GM23338 (cell line): ENCODE results near the gene TNFRSF11A. TPM values are rescaled to one million over a fixed set of nuclear protein-coding genes. Genes with fewer than 3 reads are reported as not detected.

Experiments used
- ATAC-seq: fragments of 200-7000 bp; cut with Tn5 transposase; 3 replicates; pipeline ENCODE4 v1.9.1; 2020
- DNase-seq: peaks from one replicate; pipeline ENCODE4 v3.0.0-alpha.2; 2015; ENCODE audit warnings: low spot score
- H2AFZ ChIP-seq: fragments of 200-600 bp; sonication (generic); 2 replicates; pipeline ENCODE4 v1.8.0; 2016; ENCODE audit warnings: antibody characterized with exemption, mild to moderate bottlenecking, moderate library complexity
- H3F3A ChIP-seq: fragments of 200-600 bp; sonication (generic); replicated peaks from 2 replicates; pipeline ENCODE4 v1.8.0; 2017; ENCODE audit warnings: antibody characterized with exemption, mixed run types, low read depth
- H3K27ac ChIP-seq: fragments of 200-600 bp; sonication (generic); 2 replicates; pipeline ENCODE4 v1.6.1; 2016; ENCODE audit warnings: low read depth
- H3K27me3 ChIP-seq: fragments of 200-600 bp; sonication (generic); 2 replicates; pipeline ENCODE4 v1.8.0; 2016; ENCODE audit warnings: mild to moderate bottlenecking, mixed run types, moderate library complexity; ENCODE audit not compliant: insufficient read depth
- H3K36me3 ChIP-seq: fragments of 200-600 bp; sonication (generic); 2 replicates; pipeline ENCODE4 v1.8.0; 2016; ENCODE audit warnings: mild to moderate bottlenecking; ENCODE audit not compliant: insufficient read depth
- H3K4me1 ChIP-seq: fragments of 200-600 bp; sonication (generic); 2 replicates; pipeline ENCODE4 v1.8.0; 2016; ENCODE audit warnings: mild to moderate bottlenecking, moderate library complexity; ENCODE audit not compliant: insufficient read depth
- H3K4me2 ChIP-seq: fragments of 200-600 bp; sonication (generic); 2 replicates; pipeline ENCODE4 v1.7.1; 2017; ENCODE audit warnings: mixed run types
- H3K4me3 ChIP-seq: fragments of 200-600 bp; sonication (generic); 2 replicates; pipeline ENCODE4 v1.6.1; 2016; ENCODE audit warnings: mixed run types
- H3K79me2 ChIP-seq: fragments of 200-600 bp; sonication (generic); replicated peaks from 2 replicates; pipeline ENCODE4 v1.8.0; 2017; ENCODE audit warnings: mild to moderate bottlenecking; ENCODE audit not compliant: insufficient read depth
- H3K9me2 ChIP-seq: fragments of 200-600 bp; sonication (generic); 2 replicates; pipeline ENCODE4 v1.8.0; 2017; ENCODE audit not compliant: insufficient read depth
- H4K20me1 ChIP-seq: fragments of 200-600 bp; sonication (generic); replicated peaks from 2 replicates; pipeline ENCODE4 v1.8.0; 2017; ENCODE audit warnings: mild to moderate bottlenecking; ENCODE audit not compliant: insufficient read depth
- H3K27ac Mint-ChIP-seq: 2 replicates; pipeline ENCODE4 v1.8.0; 2020; ENCODE audit warnings: inconsistent platforms, mild to moderate bottlenecking, moderate library complexity, mixed read lengths
- H3K27me3 Mint-ChIP-seq: 3 replicates; pipeline ENCODE4 v1.8.0; 2022; ENCODE audit warnings: low read depth, mild to moderate bottlenecking, moderate library complexity, mixed read lengths, inconsistent platforms; ENCODE audit not compliant: insufficient read depth, poor library complexity
- H3K36me3 Mint-ChIP-seq: 3 replicates; pipeline ENCODE4 v1.8.0; 2021; ENCODE audit warnings: low read depth, mild to moderate bottlenecking, inconsistent platforms, moderate library complexity, mixed read lengths
- H3K4me1 Mint-ChIP-seq: 3 replicates; pipeline ENCODE4 v1.8.0; 2020; ENCODE audit warnings: mild to moderate bottlenecking, inconsistent platforms, mixed read lengths
- H3K4me3 Mint-ChIP-seq: 3 replicates; pipeline ENCODE4 v1.8.0; 2021; ENCODE audit warnings: moderate library complexity, mild to moderate bottlenecking, inconsistent platforms, mixed read lengths
- H3K9me3 Mint-ChIP-seq: 3 replicates; pipeline ENCODE4 v1.8.0; 2020; ENCODE audit warnings: moderate library complexity, mild to moderate bottlenecking, inconsistent platforms, mixed read lengths
- CREB1 ChIP-seq: fragments of 250-450 bp; sonication (Bioruptor Pico); IDR thresholded peaks from 2 replicates; pipeline ENCODE4 v1.5.0; 2020; ENCODE audit warnings: low read depth, mild to moderate bottlenecking, moderate library complexity
- EZH2 ChIP-seq: fragments of 200-600 bp; sonication (generic); IDR thresholded peaks from one replicate; pipeline ENCODE4 v1.8.0; 2017; ENCODE audit warnings: antibody characterized with exemption, mild to moderate bottlenecking, low read depth; ENCODE audit not compliant: unreplicated experiment
- EZH2phosphoT487 ChIP-seq: fragments of 200-600 bp; sonication (generic); IDR thresholded peaks from one replicate; pipeline ENCODE4 v1.8.1; 2018; ENCODE audit warnings: antibody characterized with exemption; ENCODE audit not compliant: unreplicated experiment
- JUNB ChIP-seq: IDR thresholded peaks from one replicate; pipeline ENCODE4 v1.6.1; 2016; ENCODE audit warnings: antibody characterized with exemption; ENCODE audit not compliant: unreplicated experiment
- NANOG ChIP-seq: IDR thresholded peaks from 2 replicates; pipeline ENCODE4 v1.6.1; 2016; ENCODE audit warnings: antibody characterized with exemption, borderline replicate concordance
- POLR2AphosphoS5 ChIP-seq: IDR thresholded peaks from 2 replicates; pipeline ENCODE4 v1.6.1; 2016; ENCODE audit warnings: antibody characterized with exemption, low read depth
- STAT1 ChIP-seq: IDR thresholded peaks from one replicate; pipeline ENCODE4 v1.6.1; 2016; ENCODE audit warnings: antibody characterized with exemption; ENCODE audit not compliant: unreplicated experiment
- ZNF114 ChIP-seq: fragments of 250-450 bp; sonication (Bioruptor Pico); IDR thresholded peaks from 2 replicates; pipeline ENCODE4 v1.5.0; 2020; ENCODE audit warnings: mild to moderate bottlenecking, moderate library complexity
- ZNF331 ChIP-seq: fragments of 250-450 bp; sonication (Bioruptor Pico); IDR thresholded peaks from 2 replicates; pipeline ENCODE4 v1.5.0; 2020; ENCODE audit warnings: low read depth, mild to moderate bottlenecking, moderate library complexity
- polyA plus RNA-seq: library from polyadenylated mRNA; unstranded; fragments of >200 nt; fragmentation: Nextera tagmentation; extraction: Ambion mirVana; gene quantifications from 2 replicates; pipeline ENCODE4 v1.2.1, GENCODE V29; 2016
- total RNA-seq: library from RNA; depleted of rRNA; stranded (reverse); fragments of >200 nt; shearing (Covaris generic); gene quantifications from 2 replicates; pipeline ENCODE4 v1.2.3, GENCODE V29; 2014
- TF ChIP-seq, protein P1 (sequence below): fragments of 250-450 bp; sonication (Bioruptor Pico); IDR thresholded peaks from 2 replicates; pipeline ENCODE4 v1.5.0; 2020; ENCODE audit warnings: mild to moderate bottlenecking, moderate library complexity
- TF ChIP-seq, protein P2 (sequence below), 2 experiments: fragments of 200-600 bp in 1 of 2; sonication (generic) in 1 of 2; conservative IDR thresholded peaks; 2 replicates each; pipeline versions ENCODE4 v1.5.1 to v1.6.1; 2016 to 2017; ENCODE audit warnings: antibody characterized with exemption in 2 of 2, low read depth in 2 of 2, mild to moderate bottlenecking in 2 of 2, moderate library complexity in 1 of 2
- TF ChIP-seq, protein P3 (sequence below): IDR thresholded peaks from 2 replicates; pipeline ENCODE4 v1.6.1; 2016; ENCODE audit warnings: antibody characterized with exemption
- TF ChIP-seq, protein P4 (sequence below): IDR thresholded peaks from one replicate; pipeline ENCODE4 v1.6.1; 2018; ENCODE audit warnings: antibody characterized with exemption; ENCODE audit not compliant: unreplicated experiment

The TNFRSF11A gene
- total and polyA plus RNA-seq, 2 experiments from 2014 or later = 3.8 to 7.3 TPM

DNA sequence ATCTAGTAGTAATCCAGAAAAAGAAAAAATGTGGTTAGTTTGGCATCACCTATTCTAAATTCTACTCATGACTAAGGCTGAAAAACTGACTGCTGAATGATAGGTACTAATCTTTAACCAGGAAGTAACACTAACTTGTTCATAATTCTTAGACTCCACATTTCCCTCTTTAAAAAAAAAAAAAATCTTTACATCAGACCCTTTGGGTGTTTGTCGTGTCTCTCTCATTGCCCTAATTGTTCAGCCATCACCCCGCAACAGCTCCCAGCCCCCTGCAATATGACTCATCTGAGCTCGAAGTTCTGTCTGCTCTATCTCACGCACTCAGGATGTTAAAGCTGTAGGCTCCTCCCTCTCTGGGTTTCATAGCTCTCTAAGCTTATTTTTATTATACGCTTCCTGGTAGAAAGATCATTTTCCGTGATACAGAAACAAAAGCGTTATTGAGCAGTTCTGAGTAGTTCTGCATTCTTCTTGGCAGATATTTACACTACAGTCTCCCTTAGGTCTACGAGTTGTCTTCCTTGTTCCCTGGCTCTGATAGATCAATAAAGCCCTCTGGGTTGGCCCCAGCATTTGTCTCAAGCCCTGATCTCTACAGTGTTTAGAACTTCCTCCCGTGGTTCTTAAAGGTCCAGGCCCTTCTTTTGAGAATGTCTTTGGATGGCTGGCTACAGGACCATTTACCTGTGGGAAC, 95.6 kb downstream of the TNFRSF11A start:
- Histone ChIP-seq H3K9me2 (0 out of 2 replicates have a peak, but pooled peaks cover 4% of the 10 kb centered on the region), H2AFZ (peak overlapping the region; percentile 30; the same call in 1 of the 2 replicates), H3K4me3 (no peak overlapping the region), H3F3A (no peaks in the 10 kb centered on the region), H4K20me1 (no peaks in the 10 kb centered on the region), H3K27me3 (no peaks in the 10 kb centered on the region), H3K79me2 (no peaks in the 10 kb centered on the region), H3K27ac (no peak overlapping the region), H3K4me1 (peaks cover 3% of the 10 kb centered on the region; the same call in 1 of the 2 replicates), H3K4me2 (no peak overlapping the region), H3K36me3 (no peaks in the 10 kb centered on the region)
- no peaks in the 10 kb centered on the region for H3K27me3 Mint-ChIP-seq
- no peak overlapping the region for H3K27ac Mint-ChIP-seq
- ATAC-seq (no peak), DNase-seq (no peak)
- H3K9me3 Mint-ChIP-seq = no peaks in the 10 kb centered on the region; the same call in 2 of the 3 replicates
- H3K4me3 Mint-ChIP-seq = no peak overlapping the region
- TF ChIP-seq, protein P1, sequence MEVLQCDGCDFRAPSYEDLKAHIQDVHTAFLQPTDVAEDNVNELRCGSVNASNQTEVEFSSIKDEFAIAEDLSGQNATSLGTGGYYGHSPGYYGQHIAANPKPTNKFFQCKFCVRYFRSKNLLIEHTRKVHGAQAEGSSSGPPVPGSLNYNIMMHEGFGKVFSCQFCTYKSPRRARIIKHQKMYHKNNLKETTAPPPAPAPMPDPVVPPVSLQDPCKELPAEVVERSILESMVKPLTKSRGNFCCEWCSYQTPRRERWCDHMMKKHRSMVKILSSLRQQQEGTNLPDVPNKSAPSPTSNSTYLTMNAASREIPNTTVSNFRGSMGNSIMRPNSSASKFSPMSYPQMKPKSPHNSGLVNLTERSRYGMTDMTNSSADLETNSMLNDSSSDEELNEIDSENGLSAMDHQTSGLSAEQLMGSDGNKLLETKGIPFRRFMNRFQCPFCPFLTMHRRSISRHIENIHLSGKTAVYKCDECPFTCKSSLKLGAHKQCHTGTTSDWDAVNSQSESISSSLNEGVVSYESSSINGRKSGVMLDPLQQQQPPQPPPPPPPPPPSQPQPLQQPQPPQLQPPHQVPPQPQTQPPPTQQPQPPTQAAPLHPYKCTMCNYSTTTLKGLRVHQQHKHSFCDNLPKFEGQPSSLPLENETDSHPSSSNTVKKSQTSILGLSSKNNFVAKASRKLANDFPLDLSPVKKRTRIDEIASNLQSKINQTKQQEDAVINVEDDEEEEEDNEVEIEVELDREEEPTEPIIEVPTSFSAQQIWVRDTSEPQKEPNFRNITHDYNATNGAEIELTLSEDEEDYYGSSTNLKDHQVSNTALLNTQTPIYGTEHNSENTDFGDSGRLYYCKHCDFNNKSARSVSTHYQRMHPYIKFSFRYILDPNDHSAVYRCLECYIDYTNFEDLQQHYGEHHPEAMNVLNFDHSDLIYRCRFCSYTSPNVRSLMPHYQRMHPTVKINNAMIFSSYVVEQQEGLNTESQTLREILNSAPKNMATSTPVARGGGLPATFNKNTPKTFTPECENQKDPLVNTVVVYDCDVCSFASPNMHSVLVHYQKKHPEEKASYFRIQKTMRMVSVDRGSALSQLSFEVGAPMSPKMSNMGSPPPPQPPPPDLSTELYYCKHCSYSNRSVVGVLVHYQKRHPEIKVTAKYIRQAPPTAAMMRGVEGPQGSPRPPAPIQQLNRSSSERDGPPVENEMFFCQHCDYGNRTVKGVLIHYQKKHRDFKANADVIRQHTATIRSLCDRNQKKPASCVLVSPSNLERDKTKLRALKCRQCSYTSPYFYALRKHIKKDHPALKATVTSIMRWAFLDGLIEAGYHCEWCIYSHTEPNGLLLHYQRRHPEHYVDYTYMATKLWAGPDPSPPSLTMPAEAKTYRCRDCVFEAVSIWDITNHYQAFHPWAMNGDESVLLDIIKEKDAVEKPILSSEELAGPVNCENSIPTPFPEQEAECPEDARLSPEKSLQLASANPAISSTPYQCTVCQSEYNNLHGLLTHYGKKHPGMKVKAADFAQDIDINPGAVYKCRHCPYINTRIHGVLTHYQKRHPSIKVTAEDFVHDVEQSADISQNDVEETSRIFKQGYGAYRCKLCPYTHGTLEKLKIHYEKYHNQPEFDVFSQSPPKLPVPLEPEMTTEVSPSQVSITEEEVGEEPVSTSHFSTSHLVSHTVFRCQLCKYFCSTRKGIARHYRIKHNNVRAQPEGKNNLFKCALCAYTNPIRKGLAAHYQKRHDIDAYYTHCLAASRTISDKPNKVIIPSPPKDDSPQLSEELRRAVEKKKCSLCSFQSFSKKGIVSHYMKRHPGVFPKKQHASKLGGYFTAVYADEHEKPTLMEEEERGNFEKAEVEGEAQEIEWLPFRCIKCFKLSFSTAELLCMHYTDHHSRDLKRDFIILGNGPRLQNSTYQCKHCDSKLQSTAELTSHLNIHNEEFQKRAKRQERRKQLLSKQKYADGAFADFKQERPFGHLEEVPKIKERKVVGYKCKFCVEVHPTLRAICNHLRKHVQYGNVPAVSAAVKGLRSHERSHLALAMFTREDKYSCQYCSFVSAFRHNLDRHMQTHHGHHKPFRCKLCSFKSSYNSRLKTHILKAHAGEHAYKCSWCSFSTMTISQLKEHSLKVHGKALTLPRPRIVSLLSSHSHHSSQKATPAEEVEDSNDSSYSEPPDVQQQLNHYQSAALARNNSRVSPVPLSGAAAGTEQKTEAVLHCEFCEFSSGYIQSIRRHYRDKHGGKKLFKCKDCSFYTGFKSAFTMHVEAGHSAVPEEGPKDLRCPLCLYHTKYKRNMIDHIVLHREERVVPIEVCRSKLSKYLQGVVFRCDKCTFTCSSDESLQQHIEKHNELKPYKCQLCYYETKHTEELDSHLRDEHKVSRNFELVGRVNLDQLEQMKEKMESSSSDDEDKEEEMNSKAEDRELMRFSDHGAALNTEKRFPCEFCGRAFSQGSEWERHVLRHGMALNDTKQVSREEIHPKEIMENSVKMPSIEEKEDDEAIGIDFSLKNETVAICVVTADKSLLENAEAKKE (CRISPR knock-in tag) = no peak
- TF ChIP-seq CREB1 (CRISPR knock-in tag) (no peak), POLR2AphosphoS5 (no peak), JUNB (no peak), EZH2phosphoT487 (no peak), NANOG (no peak), ZNF331 (CRISPR knock-in tag) (no peak), EZH2 (no peak), ZNF114 (CRISPR knock-in tag) (no peak), STAT1 (no peak)
- TF ChIP-seq, protein P2, sequence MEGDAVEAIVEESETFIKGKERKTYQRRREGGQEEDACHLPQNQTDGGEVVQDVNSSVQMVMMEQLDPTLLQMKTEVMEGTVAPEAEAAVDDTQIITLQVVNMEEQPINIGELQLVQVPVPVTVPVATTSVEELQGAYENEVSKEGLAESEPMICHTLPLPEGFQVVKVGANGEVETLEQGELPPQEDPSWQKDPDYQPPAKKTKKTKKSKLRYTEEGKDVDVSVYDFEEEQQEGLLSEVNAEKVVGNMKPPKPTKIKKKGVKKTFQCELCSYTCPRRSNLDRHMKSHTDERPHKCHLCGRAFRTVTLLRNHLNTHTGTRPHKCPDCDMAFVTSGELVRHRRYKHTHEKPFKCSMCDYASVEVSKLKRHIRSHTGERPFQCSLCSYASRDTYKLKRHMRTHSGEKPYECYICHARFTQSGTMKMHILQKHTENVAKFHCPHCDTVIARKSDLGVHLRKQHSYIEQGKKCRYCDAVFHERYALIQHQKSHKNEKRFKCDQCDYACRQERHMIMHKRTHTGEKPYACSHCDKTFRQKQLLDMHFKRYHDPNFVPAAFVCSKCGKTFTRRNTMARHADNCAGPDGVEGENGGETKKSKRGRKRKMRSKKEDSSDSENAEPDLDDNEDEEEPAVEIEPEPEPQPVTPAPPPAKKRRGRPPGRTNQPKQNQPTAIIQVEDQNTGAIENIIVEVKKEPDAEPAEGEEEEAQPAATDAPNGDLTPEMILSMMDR (conservative IDR thresholded peaks at IDR 0.05; ENCODE audit: low read depth in 2 of 2) = no peak
- TF ChIP-seq, protein P3, sequence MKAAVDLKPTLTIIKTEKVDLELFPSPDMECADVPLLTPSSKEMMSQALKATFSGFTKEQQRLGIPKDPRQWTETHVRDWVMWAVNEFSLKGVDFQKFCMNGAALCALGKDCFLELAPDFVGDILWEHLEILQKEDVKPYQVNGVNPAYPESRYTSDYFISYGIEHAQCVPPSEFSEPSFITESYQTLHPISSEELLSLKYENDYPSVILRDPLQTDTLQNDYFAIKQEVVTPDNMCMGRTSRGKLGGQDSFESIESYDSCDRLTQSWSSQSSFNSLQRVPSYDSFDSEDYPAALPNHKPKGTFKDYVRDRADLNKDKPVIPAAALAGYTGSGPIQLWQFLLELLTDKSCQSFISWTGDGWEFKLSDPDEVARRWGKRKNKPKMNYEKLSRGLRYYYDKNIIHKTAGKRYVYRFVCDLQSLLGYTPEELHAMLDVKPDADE = no peak
- TF ChIP-seq, protein P4, sequence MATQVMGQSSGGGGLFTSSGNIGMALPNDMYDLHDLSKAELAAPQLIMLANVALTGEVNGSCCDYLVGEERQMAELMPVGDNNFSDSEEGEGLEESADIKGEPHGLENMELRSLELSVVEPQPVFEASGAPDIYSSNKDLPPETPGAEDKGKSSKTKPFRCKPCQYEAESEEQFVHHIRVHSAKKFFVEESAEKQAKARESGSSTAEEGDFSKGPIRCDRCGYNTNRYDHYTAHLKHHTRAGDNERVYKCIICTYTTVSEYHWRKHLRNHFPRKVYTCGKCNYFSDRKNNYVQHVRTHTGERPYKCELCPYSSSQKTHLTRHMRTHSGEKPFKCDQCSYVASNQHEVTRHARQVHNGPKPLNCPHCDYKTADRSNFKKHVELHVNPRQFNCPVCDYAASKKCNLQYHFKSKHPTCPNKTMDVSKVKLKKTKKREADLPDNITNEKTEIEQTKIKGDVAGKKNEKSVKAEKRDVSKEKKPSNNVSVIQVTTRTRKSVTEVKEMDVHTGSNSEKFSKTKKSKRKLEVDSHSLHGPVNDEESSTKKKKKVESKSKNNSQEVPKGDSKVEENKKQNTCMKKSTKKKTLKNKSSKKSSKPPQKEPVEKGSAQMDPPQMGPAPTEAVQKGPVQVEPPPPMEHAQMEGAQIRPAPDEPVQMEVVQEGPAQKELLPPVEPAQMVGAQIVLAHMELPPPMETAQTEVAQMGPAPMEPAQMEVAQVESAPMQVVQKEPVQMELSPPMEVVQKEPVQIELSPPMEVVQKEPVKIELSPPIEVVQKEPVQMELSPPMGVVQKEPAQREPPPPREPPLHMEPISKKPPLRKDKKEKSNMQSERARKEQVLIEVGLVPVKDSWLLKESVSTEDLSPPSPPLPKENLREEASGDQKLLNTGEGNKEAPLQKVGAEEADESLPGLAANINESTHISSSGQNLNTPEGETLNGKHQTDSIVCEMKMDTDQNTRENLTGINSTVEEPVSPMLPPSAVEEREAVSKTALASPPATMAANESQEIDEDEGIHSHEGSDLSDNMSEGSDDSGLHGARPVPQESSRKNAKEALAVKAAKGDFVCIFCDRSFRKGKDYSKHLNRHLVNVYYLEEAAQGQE = no peak
- peaks cover 11% of the 10 kb centered on the region for H3K4me1 Mint-ChIP-seq
- H3K36me3 Mint-ChIP-seq = no peaks in the 10 kb centered on the region
